ENCODE measurements around the gene UBE2D2.
A peak's percentile ranks its signal among the peaks of the same experiment; 100 is the strongest.
"Not testable (repeated sequence)": the region's sequence is repeated elsewhere in the genome, so short reads cannot be mapped to it uniquely, and the experiment has no call there.

The UBE2D2 gene

GRCh38 chr5:139584137-139584536, 23.0 kb downstream of the UBE2D2 start:
- Histone ChIP-seq H3K27ac (ENCODE audit: low read length) (no peak overlapping the region), H3K9ac (ENCODE audit: low read length) (no peak overlapping the region), H2AFZ (ENCODE audit: low read depth, low read length) (no peak overlapping the region), H3K9me3 (ENCODE audit: insufficient read depth, low read length) (no peaks in the 10 kb centered on the region), H3K27me3 (ENCODE audit: low read depth, low read length) (no peaks in the 10 kb centered on the region), H3K4me2 (ENCODE audit: low read length) (no peak overlapping the region), H3K4me1 (ENCODE audit: low read length) (no peaks in the 10 kb centered on the region), H3K4me3 (ENCODE audit: low read length) (no peak overlapping the region), H3K79me2 (ENCODE audit: low read length) (peaks cover 96% of the 10 kb centered on the region), H4K20me1 (ENCODE audit: insufficient read depth, low read length) (peaks cover 2% of the 10 kb centered on the region; the same call in 1 of the 2 replicates), H3K36me3 (replicated peaks; ENCODE audit: low read depth, low read length) (peaks cover 4% of the 10 kb centered on the region)
- TF ChIP-seq CTCF (IDR thresholded peaks at IDR 0.05; ENCODE audit: low read depth, low read length) (no peak), EZH2phosphoT487 (IDR thresholded peaks at IDR 0.05; ENCODE audit: low read depth) (no peak)

- not testable (repeated sequence) for H3K9me3 ChIP-seq (ENCODE audit: insufficient read depth, low read length); H3K4me2 ChIP-seq (ENCODE audit: low read length); H2AFZ ChIP-seq (ENCODE audit: low read depth, low read length); H3K9ac ChIP-seq (ENCODE audit: low read length); H3K36me3 ChIP-seq (replicated peaks; ENCODE audit: low read depth, low read length); H3K27me3 ChIP-seq (ENCODE audit: low read depth, low read length); H3K4me3 ChIP-seq (ENCODE audit: low read length); H3K27ac ChIP-seq (ENCODE audit: low read length)
- peaks cover 11% of the 10 kb centered on the region; the same call in 1 of the 2 replicates for H4K20me1 ChIP-seq (ENCODE audit: insufficient read depth, low read length)
- H3K79me2 ChIP-seq (ENCODE audit: low read length): peaks cover 97% of the 10 kb centered on the region
- H3K4me1 ChIP-seq (ENCODE audit: low read length): peaks cover 16% of the 10 kb centered on the region
Measured at GRCh38 chr5:139588116-139588515, 27.0 kb downstream of the UBE2D2 start.

GRCh38 chr5:139588962-139589361, 27.8 kb downstream of the UBE2D2 start:
- Histone ChIP-seq H3K27ac (ENCODE audit: low read length) (no peak overlapping the region), H3K36me3 (replicated peaks; ENCODE audit: low read depth, low read length) (peaks cover 4% of the 10 kb centered on the region), H2AFZ (ENCODE audit: low read depth, low read length) (no peak overlapping the region), H3K27me3 (ENCODE audit: low read depth, low read length) (no peaks in the 10 kb centered on the region), H4K20me1 (ENCODE audit: insufficient read depth, low read length) (peaks cover 11% of the 10 kb centered on the region; the same call in 1 of the 2 replicates), H3K9me3 (ENCODE audit: insufficient read depth, low read length) (no peaks in the 10 kb centered on the region), H3K4me1 (ENCODE audit: low read length) (peaks cover 16% of the 10 kb centered on the region), H3K4me3 (ENCODE audit: low read length) (no peak overlapping the region), H3K9ac (ENCODE audit: low read length) (no peak overlapping the region), H3K4me2 (ENCODE audit: low read length) (no peak overlapping the region), H3K79me2 (ENCODE audit: low read length) (peaks cover 97% of the 10 kb centered on the region)
- TF ChIP-seq EZH2phosphoT487 (IDR thresholded peaks at IDR 0.05; ENCODE audit: low read depth) (no peak), CTCF (IDR thresholded peaks at IDR 0.05; ENCODE audit: low read depth, low read length) (no peak)

GRCh38 chr5:139592289-139592688, 31.1 kb downstream of the UBE2D2 start:
- no peak overlapping the region for H3K4me3 ChIP-seq (ENCODE audit: low read length)
- no peaks in the 10 kb centered on the region for H3K9me3 ChIP-seq (ENCODE audit: insufficient read depth, low read length)
- H3K27me3 ChIP-seq (ENCODE audit: low read depth, low read length): no peaks in the 10 kb centered on the region
- peaks cover 4% of the 10 kb centered on the region for H3K36me3 ChIP-seq (replicated peaks; ENCODE audit: low read depth, low read length)
- H4K20me1 ChIP-seq (ENCODE audit: insufficient read depth, low read length): peaks cover 14% of the 10 kb centered on the region
- H3K79me2 ChIP-seq (ENCODE audit: low read length): peaks cover 98% of the 10 kb centered on the region
- peak overlapping the region; percentile 39; the same call in 1 of the 2 replicates for H3K27ac ChIP-seq (ENCODE audit: low read length)
- no peak for TF ChIP-seq CTCF (IDR thresholded peaks at IDR 0.05; ENCODE audit: low read depth, low read length)
- TF ChIP-seq EZH2phosphoT487 (IDR thresholded peaks at IDR 0.05; ENCODE audit: low read depth): no peak
- H3K9ac ChIP-seq (ENCODE audit: low read length): no peak overlapping the region
- H2AFZ ChIP-seq (ENCODE audit: low read depth, low read length): no peak overlapping the region
- H3K4me1 ChIP-seq (ENCODE audit: low read length): peaks cover 16% of the 10 kb centered on the region
- peak overlapping the region; percentile 48 for H3K4me2 ChIP-seq (ENCODE audit: low read length)

- H3K4me1 ChIP-seq (ENCODE audit: low read length): peaks cover 16% of the 10 kb centered on the region
- not testable (repeated sequence) for H2AFZ ChIP-seq (ENCODE audit: low read depth, low read length); H3K9me3 ChIP-seq (ENCODE audit: insufficient read depth, low read length); H3K27me3 ChIP-seq (ENCODE audit: low read depth, low read length); H3K4me2 ChIP-seq (ENCODE audit: low read length); H3K4me3 ChIP-seq (ENCODE audit: low read length); H3K27ac ChIP-seq (ENCODE audit: low read length); H3K36me3 ChIP-seq (replicated peaks; ENCODE audit: low read depth, low read length); H3K9ac ChIP-seq (ENCODE audit: low read length)
- peaks cover 15% of the 10 kb centered on the region for H4K20me1 ChIP-seq (ENCODE audit: insufficient read depth, low read length)
- peaks cover 99% of the 10 kb centered on the region for H3K79me2 ChIP-seq (ENCODE audit: low read length)
Measured at GRCh38 chr5:139593076-139593475, 31.9 kb downstream of the UBE2D2 start.

Data from OCI-LY3 (cell line).